IMR-90 (cell line): ENCODE measurements around the gene MAP4. TPM values are rescaled to one million over a fixed set of nuclear protein-coding genes. Genes with fewer than 3 reads are reported as not detected.

Experiments
- ATAC-seq: fragments of 200-7000 bp; cut with Tn5 transposase; 2 replicates; pipeline ENCODE4 v1.9.1; 2020; ENCODE audit warnings: low read depth, mild to moderate bottlenecking, moderate library complexity
- BruUV-seq: library from RNA; stranded (reverse); fragments of 400-500 nt; replicated peaks from 2 replicates; lab custom pipeline; 2021; lab: Mats Ljungman, UMichigan
- CTCF ChIA-PET: fragments of 300-600 bp; formaldehyde crosslinking; extraction: SDS; loops from one replicate; lab custom pipeline; 2021; ENCODE audit warnings: antibody characterized with exemption; lab: Yijun Ruan, JAX
- POLR2A ChIA-PET: fragments of 300-600 bp; sonication (Branson Sonifier 250); formaldehyde crosslinking; loops from one replicate; lab custom pipeline; 2022; ENCODE audit warnings: antibody characterized with exemption; ENCODE audit not compliant: unreplicated experiment; lab: Charles Lee
- DNase-seq: peaks from one replicate; pipeline ENCODE4 v3.0.0; 2013
- H2AFZ ChIP-seq: replicated peaks from 2 replicates; pipeline ENCODE3; 2013; ENCODE audit warnings: low read length, mild to moderate bottlenecking; ENCODE audit not compliant: poor library complexity
- H2AK5ac ChIP-seq: 2 replicates; pipeline ENCODE4 v1.6.1; 2013; ENCODE audit warnings: low read depth, low read length, inconsistent platforms
- H2AK9ac ChIP-seq: replicated peaks from 2 replicates; pipeline ENCODE3; 2013; ENCODE audit warnings: mild to moderate bottlenecking, low read depth, low read length, moderate library complexity; ENCODE audit not compliant: poor library complexity
- H2BK120ac ChIP-seq: 2 replicates; pipeline ENCODE4 v1.6.1; 2013; ENCODE audit warnings: low read depth, low read length, inconsistent platforms
- H2BK15ac ChIP-seq: 3 replicates; pipeline ENCODE4 v1.6.1; 2013; ENCODE audit warnings: low read depth, low read length, inconsistent platforms
- H2BK20ac ChIP-seq: 2 replicates; pipeline ENCODE4 v1.6.1; 2013; ENCODE audit warnings: low read depth, mild to moderate bottlenecking, inconsistent platforms, low read length, moderate library complexity
- H2BK5ac ChIP-seq: 2 replicates; pipeline ENCODE4 v1.6.1; 2013; ENCODE audit warnings: mild to moderate bottlenecking, low read depth, low read length, inconsistent platforms; ENCODE audit not compliant: poor library complexity, severe bottlenecking
- H3K14ac ChIP-seq: replicated peaks from 2 replicates; pipeline ENCODE4 v1.6.1; 2013; ENCODE audit warnings: low read depth, low read length, inconsistent platforms
- H3K18ac ChIP-seq: 2 replicates; pipeline ENCODE4 v1.6.1; 2013; ENCODE audit warnings: low read depth, low read length, control low read depth
- H3K23ac ChIP-seq: 2 replicates; pipeline ENCODE4 v1.6.1; 2013; ENCODE audit warnings: low read depth, low read length, inconsistent platforms
- H3K27ac ChIP-seq: 2 replicates; pipeline ENCODE4 v1.5.1; 2013; ENCODE audit warnings: mild to moderate bottlenecking, control low read depth, low read length; ENCODE audit not compliant: insufficient read depth
- H3K27me3 ChIP-seq: 2 replicates; pipeline ENCODE4 v1.6.1; 2013; ENCODE audit warnings: low read length; ENCODE audit not compliant: control insufficient read depth, insufficient read depth
- H3K36me3 ChIP-seq: 2 replicates; pipeline ENCODE4 v1.6.1; 2013; ENCODE audit warnings: low read length, mixed read lengths; ENCODE audit not compliant: control insufficient read depth, insufficient read depth
- H3K4ac ChIP-seq: 2 replicates; pipeline ENCODE4 v1.6.1; 2013; ENCODE audit warnings: low read depth, low read length, inconsistent platforms
- H3K4me1 ChIP-seq: 2 replicates; pipeline ENCODE4 v1.6.1; 2013; ENCODE audit warnings: low read length, mixed read lengths; ENCODE audit not compliant: control insufficient read depth, insufficient read depth
- H3K4me2 ChIP-seq: 2 replicates; pipeline ENCODE4 v1.6.1; 2013; ENCODE audit warnings: low read depth, mild to moderate bottlenecking, control low read depth, low read length, moderate library complexity
- H3K4me3 ChIP-seq: 2 replicates; pipeline ENCODE4 v1.5.1; 2013; ENCODE audit warnings: low read depth, mild to moderate bottlenecking, control low read depth, low read length, moderate library complexity; ENCODE audit not compliant: insufficient read depth
- H3K56ac ChIP-seq: 2 replicates; pipeline ENCODE4 v1.6.1; 2013; ENCODE audit warnings: low read length, inconsistent platforms; ENCODE audit not compliant: insufficient read depth; ENCODE audit errors: extremely low read depth
- H3K79me1 ChIP-seq, 2 experiments: 2 replicates each; pipeline ENCODE4 v1.6.1; 2013; ENCODE audit warnings: low read length in 2 of 2, inconsistent platforms in 1 of 2, low read depth in 1 of 2
- H3K9ac ChIP-seq: 2 replicates; pipeline ENCODE4 v1.6.1; 2013; ENCODE audit warnings: low read depth, low read length, control low read depth
- H3K9me1 ChIP-seq: 2 replicates; pipeline ENCODE4 v1.6.1; 2013; ENCODE audit warnings: low read length, inconsistent platforms; ENCODE audit not compliant: insufficient read depth
- H3K9me3 ChIP-seq: 2 replicates; pipeline ENCODE4 v1.6.1; 2013; ENCODE audit warnings: low read length; ENCODE audit not compliant: control insufficient read depth, insufficient read depth
- H4K20me1 ChIP-seq: 2 replicates; pipeline ENCODE4 v1.6.1; 2013; ENCODE audit warnings: low read length, inconsistent platforms; ENCODE audit not compliant: insufficient read depth
- H4K5ac ChIP-seq: 2 replicates; pipeline ENCODE4 v1.6.1; 2013; ENCODE audit warnings: mild to moderate bottlenecking, low read depth, low read length, control low read depth
- H4K8ac ChIP-seq, 2 experiments: 2 replicates each; pipeline ENCODE4 v1.6.1; 2013; ENCODE audit warnings: low read depth in 2 of 2, low read length in 2 of 2, control low read depth in 1 of 2, inconsistent platforms in 1 of 2
- H4K91ac ChIP-seq: 2 replicates; pipeline ENCODE4 v1.6.1; 2013; ENCODE audit warnings: low read depth, low read length, inconsistent platforms; ENCODE audit not compliant: insufficient read depth
- BHLHE40 ChIP-seq: fragments of 150-350 bp; IDR thresholded peaks from 2 replicates; pipeline ENCODE4 v1.6.1; 2016; ENCODE audit warnings: mild to moderate bottlenecking, low read depth, low read length
- CEBPB ChIP-seq: IDR thresholded peaks from 2 replicates; pipeline ENCODE4 v1.6.1; 2012; ENCODE audit warnings: low read depth, low read length, improper control_type of control experiment
- MAFK ChIP-seq: IDR thresholded peaks from 2 replicates; pipeline ENCODE4 v1.6.1; 2012; ENCODE audit warnings: low read depth, low read length, improper control_type of control experiment
- POLR2A ChIP-seq: IDR thresholded peaks from 2 replicates; pipeline ENCODE4 v1.6.1; 2012; ENCODE audit warnings: mild to moderate bottlenecking, low read depth, low read length
- RFX5 ChIP-seq: IDR thresholded peaks from 2 replicates; pipeline ENCODE4 v1.8.0; 2012; ENCODE audit warnings: low read depth, mild to moderate bottlenecking, low read length, moderate library complexity
- WGBS, 2 experiments: methylation state at CpG; one replicate each; pipeline versions ENCODE4 v1.1.5 to v1.1.7; 2013; ENCODE audit warnings: missing lambda C conversion rate in 2 of 2; ENCODE audit not compliant: insufficient read length in 1 of 2; ENCODE audit errors: extremely low coverage in 2 of 2; 5-methylcytosine and 5-hydroxymethylcytosine counted together
- dilution Hi-C: fragments of 300-500 bp; cut with HindIII; formaldehyde crosslinking; loops from one replicate; pipeline ENCODE4 v1.14.3; 2018; ENCODE audit warnings: low sequenced_read_pairs; ENCODE audit not compliant: unreplicated experiment
- in situ Hi-C: fragments of 300-500 bp; cut with MboI; formaldehyde crosslinking; loops from 3 replicates; pipeline ENCODE4 v1.14.3; 2019; ENCODE audit warnings: low sequenced_read_pairs, inconsistent platforms, mixed read lengths
- intact Hi-C: fragments of 100-400 bp; cut with micrococcal nuclease; formaldehyde crosslinking; loops from 2 replicates; pipeline ENCODE4 v1.10.0; 2022
- polyA plus RNA-seq, 3 experiments: library from polyadenylated mRNA; depleted of rRNA; stranded (reverse); fragments of >200 nt; gene quantifications; 2 replicates each; pipeline ENCODE4 v1.2.3, GENCODE V29; 2012; ENCODE audit warnings: low replicate concordance in 1 of 3
- total RNA-seq: library from RNA; depleted of rRNA; stranded (reverse); fragments of >200 nt; gene quantifications from 2 replicates; pipeline ENCODE4 v1.2.3, GENCODE V29; 2012

Gene MAP4
- total and polyA plus RNA-seq, 2 of the 4 experiments (the other 2 are of a cell fraction), result 87.8 to 216 TPM

DNA sequence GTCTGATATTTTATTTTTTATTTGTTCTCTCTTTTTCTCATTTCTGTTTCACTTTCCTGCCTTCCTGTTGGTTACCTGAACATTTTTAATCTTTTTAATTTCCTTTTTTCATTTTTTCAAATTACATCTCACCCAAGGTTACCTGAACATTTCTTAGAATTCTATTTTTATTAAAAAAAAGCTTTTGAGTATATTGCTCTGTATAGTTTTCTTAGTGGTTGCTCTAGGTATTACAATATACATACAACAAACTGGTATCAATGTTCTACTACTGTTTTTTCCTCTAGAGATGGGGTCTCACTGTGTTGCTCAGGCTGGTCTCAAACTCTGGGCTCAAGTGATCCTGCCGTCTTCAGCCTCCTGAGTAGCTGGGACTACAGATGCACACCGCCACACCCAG is 133.9 kb downstream of the MAP4 start:
- Histone ChIP-seq H2BK20ac (no peak overlapping the region), H4K20me1 (peaks cover 11% of the 10 kb centered on the region; the same call in 1 of the 2 replicates), H3K27me3 (no peaks in the 10 kb centered on the region), H3K27ac (no peak overlapping the region), H3K4me1 (0 out of 2 replicates have a peak, but pooled peaks cover 1% of the 10 kb centered on the region), H3K4me3 (no peak overlapping the region), H3K36me3 (peaks cover 16% of the 10 kb centered on the region), H2AK9ac (no peak overlapping the region), H3K4me2 (no peak overlapping the region), H2BK15ac (no peak overlapping the region), H3K9me1 (no peaks in the 10 kb centered on the region; the same call in 1 of the 2 replicates), H2BK5ac (no peak overlapping the region), H2AFZ (no peak overlapping the region), H4K91ac (no peak overlapping the region), H4K5ac (no peak overlapping the region), H3K56ac (no peak overlapping the region), H2AK5ac (no peak overlapping the region), H2BK120ac (no peak overlapping the region), H3K79me1 (peaks cover 28 to 57% of the 10 kb centered on the region in 2 experiments), H3K4ac (no peak overlapping the region), H3K9me3 (no peaks in the 10 kb centered on the region), H3K18ac (no peak overlapping the region), H3K14ac (no peak overlapping the region), H4K8ac (no peak overlapping the region), H3K9ac (no peak overlapping the region), H3K23ac (no peak overlapping the region)
- no peak for DNase-seq
- dilution Hi-C loops, result no loop called here
- WGBS, 2 experiments, result no CpG with 5 or more reads among the region's 2 CpGs
- no TSS peak for BruUV-seq
- intact Hi-C loops, result no loop called here
- ChIA-PET CTCF (no interaction called here), POLR2A (no interaction called here)
- ATAC-seq, result no peak
- TF ChIP-seq MAFK (no peak), RFX5 (no peak), BHLHE40 (no peak), CEBPB (no peak), POLR2A (no peak)
- in situ Hi-C loops, result no loop called here
